HG03565 (cell line): ENCODE data around the gene ARMH4.

Experiments
- ATAC-seq: cut with Tn5 transposase; IDR thresholded peaks from one replicate; pipeline ENCODE4 v1.9.1; 2021; ENCODE audit warnings: mild to moderate bottlenecking, moderate library complexity; ENCODE audit not compliant: unreplicated experiment

Gene ARMH4

DNA sequence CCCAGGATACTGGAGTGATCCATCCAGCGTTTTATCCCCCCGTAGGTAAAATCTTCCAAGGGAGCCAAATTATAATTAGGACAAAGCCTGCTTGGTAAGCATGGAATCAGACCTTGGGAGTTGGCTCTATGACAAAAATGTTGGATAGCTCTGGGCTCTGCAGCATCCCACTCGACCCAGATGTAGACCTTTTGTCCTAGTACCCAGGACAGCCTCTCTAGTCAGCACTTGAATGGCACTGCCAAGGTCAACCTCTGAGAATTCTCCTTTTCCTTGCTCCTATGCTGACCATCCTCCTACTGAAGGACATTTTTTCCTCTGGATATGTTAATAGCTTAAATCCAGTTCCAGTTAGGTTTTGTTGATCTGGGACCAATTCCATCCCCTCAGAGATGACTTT, 181.4 kb downstream of the ARMH4 start:
- ATAC-seq: no peak

DNA sequence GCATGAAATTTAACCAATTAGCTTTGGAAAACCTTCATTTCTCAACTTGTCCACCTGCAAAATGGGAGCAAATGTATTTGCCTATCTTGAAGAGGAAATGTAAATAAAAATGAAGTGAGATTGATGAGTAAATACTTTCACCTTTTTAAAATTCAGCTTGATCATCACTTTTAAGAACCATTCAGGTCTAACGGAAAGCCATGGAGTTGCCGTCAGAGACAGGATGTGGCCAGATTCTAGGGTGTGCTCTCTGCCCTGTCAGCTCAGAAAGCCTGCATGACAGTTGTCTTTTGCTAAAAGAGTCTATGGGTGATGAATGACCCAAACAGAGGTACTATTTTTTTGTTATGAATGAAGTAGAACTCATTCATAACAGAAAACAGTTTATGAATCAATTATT, 181.8 kb downstream of the ARMH4 start:
- no peak for ATAC-seq

DNA sequence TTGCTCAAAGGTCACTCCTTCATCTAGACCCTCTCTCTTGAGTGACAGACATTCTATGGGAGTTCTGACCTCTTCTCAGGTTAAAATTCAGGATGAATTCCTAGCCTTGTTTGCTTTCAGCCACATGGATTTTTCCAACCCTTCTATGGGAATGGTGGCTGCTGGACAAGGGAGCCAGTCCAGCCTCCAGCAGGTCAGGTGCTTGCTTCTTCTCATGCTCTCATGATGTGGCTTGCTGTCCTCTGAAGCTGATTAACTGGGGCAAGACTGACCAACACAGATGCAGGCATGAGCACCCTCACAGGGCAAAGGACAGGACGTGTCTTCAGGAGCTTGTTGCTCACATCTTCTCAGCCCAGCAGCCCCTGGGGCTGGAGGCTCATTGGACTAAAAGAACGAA, 188.9 kb downstream of the ARMH4 start:
- ATAC-seq: no peak

DNA sequence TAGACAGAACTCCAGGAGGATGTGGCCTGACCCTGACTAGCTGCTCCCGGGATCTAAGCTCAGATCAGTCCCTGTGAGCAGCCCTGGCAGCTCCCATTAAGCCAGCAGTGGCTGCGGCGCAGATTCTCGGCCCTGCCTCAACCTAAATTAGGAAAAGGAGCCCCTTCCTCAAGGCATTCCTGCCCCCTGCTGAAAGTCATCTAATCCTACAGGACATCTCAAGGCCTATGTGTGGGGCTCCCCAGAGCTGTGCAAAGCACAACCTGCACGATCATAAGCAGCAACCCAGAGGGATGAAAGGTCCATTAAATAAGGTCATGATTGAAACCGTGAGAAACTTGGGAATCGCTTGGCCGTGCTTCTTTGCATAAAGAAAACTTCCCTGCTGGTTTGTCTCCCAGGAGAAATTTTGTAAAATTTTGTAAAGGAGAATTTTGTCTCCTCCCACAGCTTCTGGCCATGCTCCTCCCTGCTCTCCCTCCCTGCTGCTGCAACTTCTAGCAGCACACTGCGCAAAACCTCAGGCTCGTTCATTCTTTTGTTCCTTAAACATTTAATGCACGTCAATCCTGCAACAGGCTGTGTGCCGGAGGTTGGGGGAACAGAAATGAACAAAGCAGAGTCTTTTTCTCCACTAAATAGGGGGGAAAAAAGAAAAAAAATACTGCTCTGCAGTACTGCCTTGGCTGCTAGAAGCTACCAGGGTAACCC, 189.5 kb downstream of the ARMH4 start:
- ATAC-seq: no peak

DNA sequence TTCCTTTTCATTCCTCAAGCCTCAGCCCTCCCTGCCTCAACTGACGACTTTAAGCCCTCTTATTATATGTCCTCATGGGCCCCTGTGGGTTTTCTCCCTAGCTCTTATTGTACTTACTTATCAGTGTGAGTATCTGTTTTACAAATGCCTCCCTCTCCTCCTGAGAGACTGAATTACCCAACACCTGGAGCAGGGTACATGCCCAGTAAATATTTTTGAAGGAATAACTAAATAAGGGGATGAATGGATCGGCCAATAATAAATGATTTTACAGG, 190.3 kb downstream of the ARMH4 start:
- no peak for ATAC-seq

DNA sequence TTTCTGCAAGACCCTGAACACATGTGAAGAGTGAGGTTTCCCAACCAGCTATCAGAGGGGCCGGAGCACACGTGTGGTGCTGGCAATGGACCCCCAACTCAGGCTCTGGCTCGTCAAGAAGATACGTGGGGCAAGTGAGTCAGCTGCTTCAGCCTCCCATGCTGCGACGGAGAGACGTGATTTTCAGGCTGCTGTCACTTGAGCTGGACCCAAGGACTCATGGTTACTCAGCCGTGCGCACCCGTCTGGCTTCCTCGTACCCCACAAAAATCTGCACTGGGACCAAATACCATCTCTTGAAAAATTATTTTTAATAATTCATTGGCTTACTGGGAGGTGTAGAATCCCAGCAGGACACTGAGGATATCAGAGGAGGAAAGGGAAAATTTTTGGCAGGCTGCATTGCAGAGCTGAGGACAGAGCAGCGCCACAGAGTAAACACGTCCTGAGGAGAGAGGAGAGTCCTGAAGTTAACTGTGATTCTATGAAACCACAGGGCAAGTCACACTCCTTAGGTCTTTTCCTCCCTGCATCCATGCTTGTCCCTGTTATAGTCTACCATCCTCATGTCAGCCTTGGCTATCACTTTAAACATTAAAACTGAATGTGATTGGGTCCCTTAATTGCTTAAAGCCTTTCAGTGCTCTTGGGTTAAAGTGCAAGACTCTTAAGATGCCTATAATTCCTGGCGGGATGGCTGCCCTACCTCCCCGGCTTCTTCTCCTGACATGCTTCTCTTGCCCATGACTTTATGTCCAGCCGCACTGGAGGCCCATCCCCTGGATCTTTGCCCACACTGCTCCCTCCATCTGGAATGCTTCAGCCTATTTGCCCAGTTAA, 190.8 kb downstream of the ARMH4 start:
- no peak for ATAC-seq

DNA sequence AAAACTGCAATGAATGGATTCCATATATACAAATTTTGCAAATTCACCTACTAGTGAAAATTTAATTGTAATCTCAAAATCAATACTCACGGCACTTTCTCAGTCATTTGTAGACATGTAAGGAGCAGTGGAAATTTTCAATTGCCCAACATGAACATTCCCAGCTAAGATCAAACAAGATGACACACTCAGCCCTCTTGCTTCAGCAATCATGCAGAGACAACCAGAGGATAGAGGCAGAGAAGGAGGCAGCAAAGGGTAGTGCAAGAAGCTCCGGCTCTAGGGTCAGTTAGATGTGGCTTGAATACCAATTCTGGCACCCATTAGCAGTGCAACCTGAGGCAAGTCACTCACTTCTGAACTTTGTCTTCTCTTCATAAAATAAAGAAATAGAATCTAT, 194.6 kb downstream of the ARMH4 start:
- ATAC-seq: no peak
